ENCODE measurements around the gene SMR3A. TPM values are rescaled to one million over a fixed set of nuclear protein-coding genes. Genes with fewer than 3 reads are reported as not detected.

The SMR3A gene
- polyA plus RNA-seq, 2 of the 4 experiments (the other 2 are of a cell fraction): not detected

GRCh38 chr4:70356185-70356584, 4.4 kb upstream of the SMR3A start:
- H3K4me2 ChIP-seq: no peak overlapping the region
- CTCF ChIA-PET: no interaction called here
- ATAC-seq (no peak), DNase-seq (ENCODE audit: low read depth in 1 of 2, low spot score in 1 of 2) (no peak), FAIRE-seq (no peak)
- no peaks in the 10 kb centered on the region for H3K4me1 ChIP-seq
- 0% methylated on average over 1 of the region's 1 CpG for WGBS (ENCODE audit: missing lambda C conversion rate)
- POLR2A ChIA-PET: no interaction called here
- TF ChIP-seq PHF8 (IDR thresholded peaks at IDR 0.05; ENCODE audit: borderline replicate concordance, low read depth): no peak
- no peak for TF ChIP-seq NPAS2 (CRISPR knock-in tag; IDR thresholded peaks at IDR 0.05; ENCODE audit: borderline replicate concordance)
- TF ChIP-seq, protein P1, sequence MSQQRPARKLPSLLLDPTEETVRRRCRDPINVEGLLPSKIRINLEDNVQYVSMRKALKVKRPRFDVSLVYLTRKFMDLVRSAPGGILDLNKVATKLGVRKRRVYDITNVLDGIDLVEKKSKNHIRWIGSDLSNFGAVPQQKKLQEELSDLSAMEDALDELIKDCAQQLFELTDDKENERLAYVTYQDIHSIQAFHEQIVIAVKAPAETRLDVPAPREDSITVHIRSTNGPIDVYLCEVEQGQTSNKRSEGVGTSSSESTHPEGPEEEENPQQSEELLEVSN (IDR thresholded peaks at IDR 0.05; ENCODE audit: borderline replicate concordance, low read depth): no peak
- no peak for TF ChIP-seq TFCP2L1 (CRISPR knock-in tag; IDR thresholded peaks at IDR 0.05)
- TF ChIP-seq CEBPB (IDR thresholded peaks at IDR 0.05): no peak
- TF ChIP-seq FOSB (CRISPR knock-in tag; IDR thresholded peaks at IDR 0.05): no peak
- TF ChIP-seq JUN (IDR thresholded peaks at IDR 0.05): no peak
- TF ChIP-seq BHLHE40 (IDR thresholded peaks at IDR 0.05; ENCODE audit: low read depth, low read length): no peak
- no peak for TF ChIP-seq ELK1 (IDR thresholded peaks at IDR 0.05; ENCODE audit: low read depth, low read length)
- TF ChIP-seq MAZ (IDR thresholded peaks at IDR 0.05; ENCODE audit: borderline replicate concordance, low read depth, low read length): no peak
- no peak for TF ChIP-seq CBX8 (IDR thresholded peaks at IDR 0.05)
- no peak for TF ChIP-seq FOXS1 (CRISPR knock-in tag; IDR thresholded peaks at IDR 0.05)
- no peak for TF ChIP-seq SREBF2 (IDR thresholded peaks at IDR 0.05)
- TF ChIP-seq EHF (CRISPR knock-in tag; IDR thresholded peaks at IDR 0.05): no peak
- TF ChIP-seq, protein P2, sequence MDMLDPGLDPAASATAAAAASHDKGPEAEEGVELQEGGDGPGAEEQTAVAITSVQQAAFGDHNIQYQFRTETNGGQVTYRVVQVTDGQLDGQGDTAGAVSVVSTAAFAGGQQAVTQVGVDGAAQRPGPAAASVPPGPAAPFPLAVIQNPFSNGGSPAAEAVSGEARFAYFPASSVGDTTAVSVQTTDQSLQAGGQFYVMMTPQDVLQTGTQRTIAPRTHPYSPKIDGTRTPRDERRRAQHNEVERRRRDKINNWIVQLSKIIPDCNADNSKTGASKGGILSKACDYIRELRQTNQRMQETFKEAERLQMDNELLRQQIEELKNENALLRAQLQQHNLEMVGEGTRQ (IDR thresholded peaks at IDR 0.05): no peak
- TF ChIP-seq RCOR1 (IDR thresholded peaks at IDR 0.05; ENCODE audit: low read depth, low read length): no peak
- no peak for TF ChIP-seq CBX2 (IDR thresholded peaks at IDR 0.05; ENCODE audit: borderline replicate concordance, low read depth)
- no peak for TF ChIP-seq RNF2 (IDR thresholded peaks at IDR 0.05; ENCODE audit: borderline replicate concordance, low read depth)
- no peak overlapping the region for H3K4me3 ChIP-seq
- no peaks in the 10 kb centered on the region for H3K9me3 ChIP-seq
- H3K27ac ChIP-seq: no peak overlapping the region

GRCh38 chr4:70359115-70359661, 1.4 kb upstream of the SMR3A start:
- no peak for FAIRE-seq
- Histone ChIP-seq H3K4me3 (no peak overlapping the region), H3K9me3 (no peaks in the 10 kb centered on the region), H3K4me2 (no peak overlapping the region), H3K4me1 (no peaks in the 10 kb centered on the region), H3K27ac (no peak overlapping the region)
- CTCF ChIA-PET: no interaction called here
- 4% methylated on average over 3 of the region's 3 CpGs for WGBS (ENCODE audit: missing lambda C conversion rate)
- POLR2A ChIA-PET: no interaction called here
- TF ChIP-seq JUNB (IDR thresholded peaks at IDR 0.05) (no peak), BCL3 (IDR thresholded peaks at IDR 0.05) (no peak), TFCP2L1 (CRISPR knock-in tag; IDR thresholded peaks at IDR 0.05) (no peak), RFX5 (IDR thresholded peaks at IDR 0.05) (no peak)
- DNase-seq (ENCODE audit: low read depth in 1 of 2, low spot score in 1 of 2): no peak
- ATAC-seq: no peak

DNA sequence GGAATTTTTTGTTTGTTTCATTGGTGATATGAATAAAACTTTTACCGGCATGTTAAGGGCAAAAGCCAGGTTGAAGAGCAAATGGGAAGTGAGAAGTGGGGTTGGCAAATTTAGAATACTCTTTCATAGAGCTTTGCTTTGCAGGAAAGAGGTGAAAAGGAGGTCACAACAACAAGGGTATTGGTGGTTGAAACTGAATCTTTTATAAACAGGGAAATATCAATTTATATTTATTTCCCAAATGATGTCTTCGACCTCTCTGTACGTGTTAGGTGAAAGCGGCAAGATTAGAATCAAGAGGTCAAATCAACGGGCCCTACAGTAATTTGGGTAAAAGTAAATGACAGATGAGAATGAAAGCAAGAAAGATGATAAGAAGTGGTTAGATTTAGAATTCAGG, 3.4 kb downstream of the SMR3A start:
- WGBS (ENCODE audit: missing lambda C conversion rate): 34% methylated on average over 5 of the region's 5 CpGs
- Histone ChIP-seq H3K4me3 (no peak overlapping the region), H3K9me3 (no peaks in the 10 kb centered on the region), H3K4me1 (no peaks in the 10 kb centered on the region), H3K4me2 (no peak overlapping the region), H3K27ac (no peak overlapping the region)
- POLR2A ChIA-PET: no interaction called here
- no peak for DNase-seq (ENCODE audit: low read depth in 1 of 2, low spot score in 1 of 2)
- CTCF ChIA-PET: no interaction called here
- ATAC-seq: no peak
- TF ChIP-seq RNF2 (IDR thresholded peaks at IDR 0.05; ENCODE audit: borderline replicate concordance, low read depth) (no peak), TFCP2L1 (CRISPR knock-in tag; IDR thresholded peaks at IDR 0.05) (no peak), HOXA7 (CRISPR knock-in tag; IDR thresholded peaks at IDR 0.05) (no peak), SMC3 (IDR thresholded peaks at IDR 0.05) (no peak)
- no peak for FAIRE-seq
